DOHH2 (cell line): ENCODE results near the gene ARFGEF3.

ENCODE experiments used
- EZH2phosphoT487 ChIP-seq: fragments of 200-600 bp; sonication (generic); IDR thresholded peaks from 2 replicates; pipeline ENCODE4 v1.6.1; 2017; ENCODE audit warnings: borderline replicate concordance, mild to moderate bottlenecking, antibody characterized with exemption, low read length, moderate library complexity, mixed read lengths
- TF ChIP-seq, protein P1 (sequence below): fragments of 200-600 bp; sonication (generic); IDR thresholded peaks from one replicate; pipeline ENCODE4 v1.5.1; 2014; ENCODE audit warnings: antibody characterized with exemption, mild to moderate bottlenecking, low read depth, low read length; ENCODE audit not compliant: poor library complexity, severe bottlenecking

DNA sequence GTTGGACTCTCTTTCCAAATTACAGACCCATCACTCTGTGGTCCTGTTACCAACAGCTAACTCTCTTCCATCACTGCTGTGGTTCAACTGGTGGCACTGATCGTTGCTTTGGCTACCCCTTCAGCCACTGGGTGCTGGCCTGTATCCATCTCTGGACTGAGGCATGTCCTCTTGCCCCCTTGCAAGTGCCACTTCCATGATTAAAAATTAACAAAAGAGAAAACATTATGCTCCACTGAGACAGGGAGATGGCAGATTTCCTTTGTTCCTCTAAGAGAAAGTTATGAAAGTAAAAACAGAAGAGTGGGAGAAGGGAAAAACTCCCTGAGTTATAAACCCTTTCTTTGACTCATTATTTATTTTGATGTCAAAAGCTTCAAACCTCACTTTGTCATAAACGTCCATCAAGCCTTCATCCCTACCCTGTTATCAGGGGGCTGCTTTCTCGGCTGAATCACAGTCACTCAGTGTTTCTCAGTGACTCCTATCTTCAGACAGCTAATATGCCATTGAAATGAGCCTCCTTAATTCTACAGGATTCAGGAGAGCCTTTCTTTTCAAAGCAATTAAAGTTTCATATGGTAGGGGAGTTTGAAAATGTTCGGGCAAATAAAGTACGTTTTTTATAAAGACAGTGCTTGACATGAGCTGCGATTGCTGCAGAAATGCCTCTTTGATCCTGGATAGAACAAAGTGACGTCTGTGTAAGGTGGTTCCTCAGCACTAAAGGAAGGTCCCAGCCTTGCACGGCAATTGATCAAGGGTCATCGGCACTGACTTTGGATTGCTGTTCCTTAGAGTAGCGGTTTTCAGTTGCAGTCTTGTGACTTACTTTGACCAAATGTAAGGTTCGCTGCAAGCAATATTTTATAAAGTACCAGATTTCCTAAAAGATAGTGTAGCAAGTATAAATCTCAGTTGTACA, 106.5 kb downstream of the ARFGEF3 start:
- TF ChIP-seq, protein P1, sequence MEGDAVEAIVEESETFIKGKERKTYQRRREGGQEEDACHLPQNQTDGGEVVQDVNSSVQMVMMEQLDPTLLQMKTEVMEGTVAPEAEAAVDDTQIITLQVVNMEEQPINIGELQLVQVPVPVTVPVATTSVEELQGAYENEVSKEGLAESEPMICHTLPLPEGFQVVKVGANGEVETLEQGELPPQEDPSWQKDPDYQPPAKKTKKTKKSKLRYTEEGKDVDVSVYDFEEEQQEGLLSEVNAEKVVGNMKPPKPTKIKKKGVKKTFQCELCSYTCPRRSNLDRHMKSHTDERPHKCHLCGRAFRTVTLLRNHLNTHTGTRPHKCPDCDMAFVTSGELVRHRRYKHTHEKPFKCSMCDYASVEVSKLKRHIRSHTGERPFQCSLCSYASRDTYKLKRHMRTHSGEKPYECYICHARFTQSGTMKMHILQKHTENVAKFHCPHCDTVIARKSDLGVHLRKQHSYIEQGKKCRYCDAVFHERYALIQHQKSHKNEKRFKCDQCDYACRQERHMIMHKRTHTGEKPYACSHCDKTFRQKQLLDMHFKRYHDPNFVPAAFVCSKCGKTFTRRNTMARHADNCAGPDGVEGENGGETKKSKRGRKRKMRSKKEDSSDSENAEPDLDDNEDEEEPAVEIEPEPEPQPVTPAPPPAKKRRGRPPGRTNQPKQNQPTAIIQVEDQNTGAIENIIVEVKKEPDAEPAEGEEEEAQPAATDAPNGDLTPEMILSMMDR, result no peak
- TF ChIP-seq EZH2phosphoT487, result no peak
